GM13976 (cell line): ENCODE data around the gene CAPRIN2.

ENCODE experiments used
- DNase-seq: peaks from one replicate; pipeline ENCODE4 v3.0.0; 2012; ENCODE audit warnings: low spot score
- CTCF ChIP-seq: IDR thresholded peaks from 2 replicates; pipeline ENCODE4 v1.5.1; 2012; ENCODE audit warnings: borderline replicate concordance, mild to moderate bottlenecking; ENCODE audit not compliant: insufficient read depth; ENCODE audit errors: extremely low read depth, missing control alignments, control extremely low read depth
- in situ Hi-C: fragments of 300-500 bp; cut with MboI; formaldehyde crosslinking; loops from one replicate; pipeline ENCODE4 v1.12.0; 2022; ENCODE audit warnings: low sequenced_read_pairs, mixed read lengths, inconsistent platforms; ENCODE audit not compliant: unreplicated experiment

Gene CAPRIN2

DNA sequence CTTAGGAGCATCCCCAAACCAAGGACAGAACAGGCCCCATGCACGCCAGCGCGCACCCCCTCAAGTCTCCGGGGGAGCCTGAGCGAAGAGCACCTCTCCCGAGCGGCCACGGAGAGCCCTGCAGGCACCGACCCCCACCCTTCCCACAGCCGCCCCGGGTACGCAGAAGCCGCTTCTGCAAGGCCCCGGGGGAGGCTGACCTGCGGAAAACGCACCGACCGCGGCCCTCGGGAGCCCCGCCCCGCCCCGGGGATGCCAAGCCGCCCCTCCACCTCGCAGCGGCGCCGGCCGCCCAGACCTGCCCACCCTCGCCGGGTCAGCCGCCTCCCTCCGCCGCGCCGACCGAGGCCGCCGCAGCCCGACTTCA, 385 bp downstream of the CAPRIN2 start:
- no peak for TF ChIP-seq CTCF
- DNase-seq: no peak
- in situ Hi-C loops: no loop called here

DNA sequence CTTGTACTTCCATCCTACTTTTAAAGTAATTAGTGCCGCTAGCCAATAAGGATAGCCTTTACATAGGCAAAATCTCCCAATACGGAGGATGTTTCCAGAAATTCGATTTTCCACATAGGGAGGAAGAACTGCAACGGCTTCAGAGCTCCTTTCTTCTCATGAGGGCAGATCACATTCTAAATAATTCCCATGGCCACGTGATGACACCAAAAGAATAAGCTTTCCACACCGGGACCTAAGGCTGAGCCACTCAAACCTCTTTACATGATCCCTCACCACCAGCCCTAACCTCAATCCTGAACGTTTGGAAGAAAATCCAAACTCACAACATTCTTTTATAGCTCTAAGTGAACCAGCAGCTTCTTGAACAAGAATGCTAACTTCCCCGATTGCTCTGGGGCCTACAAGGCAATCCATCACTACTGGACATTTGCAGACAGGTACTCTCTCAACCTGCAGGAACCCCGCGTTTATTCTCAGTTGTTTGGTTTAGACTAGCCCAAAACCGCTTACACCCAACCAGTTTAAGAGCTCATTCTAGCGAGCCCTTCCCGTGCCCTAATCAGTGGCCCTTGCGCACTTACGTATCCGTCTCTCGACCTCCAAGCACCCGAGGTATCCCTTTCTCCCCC, 884 bp downstream of the CAPRIN2 start:
- in situ Hi-C loops: no loop called here
- no peak for DNase-seq
- no peak for TF ChIP-seq CTCF

DNA sequence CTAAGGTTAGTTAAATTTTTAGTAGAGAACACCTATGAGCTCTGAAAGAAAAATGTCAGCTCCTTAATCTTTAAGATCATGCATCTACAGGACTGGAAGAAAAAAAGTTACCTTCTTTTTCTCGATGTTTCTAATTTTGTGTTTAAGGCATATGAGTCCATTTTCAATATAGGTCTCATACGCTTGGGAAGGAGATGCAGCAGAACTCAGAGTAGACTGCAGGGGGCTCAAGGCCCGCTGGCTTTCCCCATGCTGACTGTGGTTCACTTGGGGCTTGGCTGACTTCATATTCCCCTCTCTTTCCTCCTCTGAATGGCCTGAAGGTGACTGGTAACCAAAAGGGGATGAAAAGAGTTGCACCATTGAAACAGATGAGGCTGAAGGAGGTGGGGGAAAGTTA, 1.5 kb downstream of the CAPRIN2 start:
- in situ Hi-C loops: no loop called here
- TF ChIP-seq CTCF: no peak
- DNase-seq: no peak

DNA sequence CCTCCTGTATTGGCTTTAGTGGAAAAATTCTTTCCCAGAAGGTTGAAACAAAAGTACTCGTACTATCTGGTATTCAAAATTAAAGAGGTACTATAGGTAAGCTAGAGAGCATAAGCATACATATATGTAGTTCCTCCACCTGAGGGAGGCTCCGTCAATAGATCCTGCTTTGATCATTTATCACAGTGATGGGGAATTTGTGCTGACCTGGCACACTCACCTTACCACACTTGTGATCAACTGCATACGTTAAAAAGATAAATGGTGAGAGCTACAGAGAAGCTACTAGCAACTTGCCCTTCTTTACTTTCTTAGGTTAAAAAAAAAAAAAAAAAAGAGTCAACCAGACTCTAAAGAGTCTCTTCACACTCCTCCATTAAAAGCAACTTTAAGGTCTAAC, 2.5 kb downstream of the CAPRIN2 start:
- no peak for TF ChIP-seq CTCF
- DNase-seq: no peak
- in situ Hi-C loops: no loop called here

- TF ChIP-seq CTCF: no peak
- no peak for DNase-seq
- in situ Hi-C loops: no loop called here
These were observed 6.6 kb downstream of the CAPRIN2 start for GRCh38 chr12:30748147-30748546.

DNA sequence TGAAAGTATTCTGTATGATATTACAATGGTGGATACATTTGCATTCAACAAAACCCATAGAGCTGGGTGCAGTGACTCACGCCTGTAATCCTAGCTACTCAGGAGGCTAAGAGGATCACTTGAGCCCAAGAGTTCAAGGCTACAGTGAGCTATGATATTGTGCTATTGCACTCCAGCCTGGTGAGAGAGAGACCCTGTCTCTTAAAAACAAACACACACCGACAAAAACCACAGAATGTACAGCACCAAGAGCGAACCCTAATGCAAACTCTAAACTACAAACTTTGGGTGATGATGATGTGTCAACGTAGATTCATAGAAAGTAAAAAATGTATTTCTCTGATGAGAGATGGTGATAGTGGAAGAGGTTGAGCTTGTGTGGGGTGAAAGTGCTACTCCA, 8.6 kb downstream of the CAPRIN2 start:
- DNase-seq: no peak
- in situ Hi-C loops: no loop called here

More for the DNA sequence above, 8.6 kb downstream of the CAPRIN2 start:
- no peak for TF ChIP-seq CTCF
